GM23338 (cell line): ENCODE results near the gene THY1. TPM values are rescaled to one million over a fixed set of nuclear protein-coding genes. Genes with fewer than 3 reads are reported as not detected.

Experiments used
- ATAC-seq: fragments of 200-7000 bp; cut with Tn5 transposase; 3 replicates; pipeline ENCODE4 v1.9.1; 2020
- DNase-seq: peaks from one replicate; pipeline ENCODE4 v3.0.0-alpha.2; 2015; ENCODE audit warnings: low spot score
- H2AFZ ChIP-seq: fragments of 200-600 bp; sonication (generic); 2 replicates; pipeline ENCODE4 v1.8.0; 2016; ENCODE audit warnings: antibody characterized with exemption, mild to moderate bottlenecking, moderate library complexity
- H3F3A ChIP-seq: fragments of 200-600 bp; sonication (generic); replicated peaks from 2 replicates; pipeline ENCODE4 v1.8.0; 2017; ENCODE audit warnings: antibody characterized with exemption, mixed run types, low read depth
- H3K27ac ChIP-seq: fragments of 200-600 bp; sonication (generic); 2 replicates; pipeline ENCODE4 v1.6.1; 2016; ENCODE audit warnings: low read depth
- H3K27me3 ChIP-seq: fragments of 200-600 bp; sonication (generic); 2 replicates; pipeline ENCODE4 v1.8.0; 2016; ENCODE audit warnings: mild to moderate bottlenecking, mixed run types, moderate library complexity; ENCODE audit not compliant: insufficient read depth
- H3K36me3 ChIP-seq: fragments of 200-600 bp; sonication (generic); 2 replicates; pipeline ENCODE4 v1.8.0; 2016; ENCODE audit warnings: mild to moderate bottlenecking; ENCODE audit not compliant: insufficient read depth
- H3K4me1 ChIP-seq: fragments of 200-600 bp; sonication (generic); 2 replicates; pipeline ENCODE4 v1.8.0; 2016; ENCODE audit warnings: mild to moderate bottlenecking, moderate library complexity; ENCODE audit not compliant: insufficient read depth
- H3K4me2 ChIP-seq: fragments of 200-600 bp; sonication (generic); 2 replicates; pipeline ENCODE4 v1.7.1; 2017; ENCODE audit warnings: mixed run types
- H3K4me3 ChIP-seq: fragments of 200-600 bp; sonication (generic); 2 replicates; pipeline ENCODE4 v1.6.1; 2016; ENCODE audit warnings: mixed run types
- H3K79me2 ChIP-seq: fragments of 200-600 bp; sonication (generic); replicated peaks from 2 replicates; pipeline ENCODE4 v1.8.0; 2017; ENCODE audit warnings: mild to moderate bottlenecking; ENCODE audit not compliant: insufficient read depth
- H3K9me2 ChIP-seq: fragments of 200-600 bp; sonication (generic); 2 replicates; pipeline ENCODE4 v1.8.0; 2017; ENCODE audit not compliant: insufficient read depth
- H4K20me1 ChIP-seq: fragments of 200-600 bp; sonication (generic); replicated peaks from 2 replicates; pipeline ENCODE4 v1.8.0; 2017; ENCODE audit warnings: mild to moderate bottlenecking; ENCODE audit not compliant: insufficient read depth
- H3K27ac Mint-ChIP-seq: 2 replicates; pipeline ENCODE4 v1.8.0; 2020; ENCODE audit warnings: inconsistent platforms, mild to moderate bottlenecking, moderate library complexity, mixed read lengths
- H3K27me3 Mint-ChIP-seq: 3 replicates; pipeline ENCODE4 v1.8.0; 2022; ENCODE audit warnings: low read depth, mild to moderate bottlenecking, moderate library complexity, mixed read lengths, inconsistent platforms; ENCODE audit not compliant: insufficient read depth, poor library complexity
- H3K36me3 Mint-ChIP-seq: 3 replicates; pipeline ENCODE4 v1.8.0; 2021; ENCODE audit warnings: low read depth, mild to moderate bottlenecking, inconsistent platforms, moderate library complexity, mixed read lengths
- H3K4me1 Mint-ChIP-seq: 3 replicates; pipeline ENCODE4 v1.8.0; 2020; ENCODE audit warnings: mild to moderate bottlenecking, inconsistent platforms, mixed read lengths
- H3K4me3 Mint-ChIP-seq: 3 replicates; pipeline ENCODE4 v1.8.0; 2021; ENCODE audit warnings: moderate library complexity, mild to moderate bottlenecking, inconsistent platforms, mixed read lengths
- H3K9me3 Mint-ChIP-seq: 3 replicates; pipeline ENCODE4 v1.8.0; 2020; ENCODE audit warnings: moderate library complexity, mild to moderate bottlenecking, inconsistent platforms, mixed read lengths
- CREB1 ChIP-seq: fragments of 250-450 bp; sonication (Bioruptor Pico); IDR thresholded peaks from 2 replicates; pipeline ENCODE4 v1.5.0; 2020; ENCODE audit warnings: low read depth, mild to moderate bottlenecking, moderate library complexity
- CTCF ChIP-seq, 2 experiments: fragments of 200-600 bp in 1 of 2; sonication (generic) in 1 of 2; conservative IDR thresholded peaks; 2 replicates each; pipeline versions ENCODE4 v1.5.1 to v1.6.1; 2016 to 2017; ENCODE audit warnings: antibody characterized with exemption in 2 of 2, low read depth in 2 of 2, mild to moderate bottlenecking in 2 of 2, moderate library complexity in 1 of 2
- ETS1 ChIP-seq: IDR thresholded peaks from 2 replicates; pipeline ENCODE4 v1.6.1; 2016; ENCODE audit warnings: antibody characterized with exemption
- EZH2 ChIP-seq: fragments of 200-600 bp; sonication (generic); IDR thresholded peaks from one replicate; pipeline ENCODE4 v1.8.0; 2017; ENCODE audit warnings: antibody characterized with exemption, mild to moderate bottlenecking, low read depth; ENCODE audit not compliant: unreplicated experiment
- EZH2phosphoT487 ChIP-seq: fragments of 200-600 bp; sonication (generic); IDR thresholded peaks from one replicate; pipeline ENCODE4 v1.8.1; 2018; ENCODE audit warnings: antibody characterized with exemption; ENCODE audit not compliant: unreplicated experiment
- JUNB ChIP-seq: IDR thresholded peaks from one replicate; pipeline ENCODE4 v1.6.1; 2016; ENCODE audit warnings: antibody characterized with exemption; ENCODE audit not compliant: unreplicated experiment
- NANOG ChIP-seq: IDR thresholded peaks from 2 replicates; pipeline ENCODE4 v1.6.1; 2016; ENCODE audit warnings: antibody characterized with exemption, borderline replicate concordance
- POLR2AphosphoS5 ChIP-seq: IDR thresholded peaks from 2 replicates; pipeline ENCODE4 v1.6.1; 2016; ENCODE audit warnings: antibody characterized with exemption, low read depth
- REST ChIP-seq: IDR thresholded peaks from one replicate; pipeline ENCODE4 v1.6.1; 2018; ENCODE audit warnings: antibody characterized with exemption; ENCODE audit not compliant: unreplicated experiment
- STAT1 ChIP-seq: IDR thresholded peaks from one replicate; pipeline ENCODE4 v1.6.1; 2016; ENCODE audit warnings: antibody characterized with exemption; ENCODE audit not compliant: unreplicated experiment
- ZNF114 ChIP-seq: fragments of 250-450 bp; sonication (Bioruptor Pico); IDR thresholded peaks from 2 replicates; pipeline ENCODE4 v1.5.0; 2020; ENCODE audit warnings: mild to moderate bottlenecking, moderate library complexity
- ZNF331 ChIP-seq: fragments of 250-450 bp; sonication (Bioruptor Pico); IDR thresholded peaks from 2 replicates; pipeline ENCODE4 v1.5.0; 2020; ENCODE audit warnings: low read depth, mild to moderate bottlenecking, moderate library complexity
- ZNF462 ChIP-seq: fragments of 250-450 bp; sonication (Bioruptor Pico); IDR thresholded peaks from 2 replicates; pipeline ENCODE4 v1.5.0; 2020; ENCODE audit warnings: mild to moderate bottlenecking, moderate library complexity
- polyA plus RNA-seq: library from polyadenylated mRNA; unstranded; fragments of >200 nt; fragmentation: Nextera tagmentation; extraction: Ambion mirVana; gene quantifications from 2 replicates; pipeline ENCODE4 v1.2.1, GENCODE V29; 2016
- total RNA-seq: library from RNA; depleted of rRNA; stranded (reverse); fragments of >200 nt; shearing (Covaris generic); gene quantifications from 2 replicates; pipeline ENCODE4 v1.2.3, GENCODE V29; 2014

The THY1 gene
- total and polyA plus RNA-seq, 2 experiments from 2014 or later: 490 to 597 TPM

GRCh38 chr11:119403021-119403420, 20.0 kb downstream of the THY1 start:
- no peak overlapping the region for H3K4me2 ChIP-seq
- no peaks in the 10 kb centered on the region; the same call in 1 of the 2 replicates for H3K4me1 ChIP-seq
- no peak for TF ChIP-seq ETS1
- no peak for TF ChIP-seq ZNF462 (CRISPR knock-in tag)
- no peak for TF ChIP-seq NANOG
- TF ChIP-seq EZH2phosphoT487: no peak
- TF ChIP-seq REST: no peak
- TF ChIP-seq ZNF114 (CRISPR knock-in tag): no peak
- TF ChIP-seq ZNF331: no peak
- no peak for TF ChIP-seq EZH2
- no peak for TF ChIP-seq JUNB
- no peak for TF ChIP-seq STAT1
- no peak for TF ChIP-seq CTCF (conservative IDR thresholded peaks at IDR 0.05; ENCODE audit: low read depth in 2 of 2)
- no peak for TF ChIP-seq POLR2AphosphoS5
- no peak for TF ChIP-seq CREB1
- Mint-ChIP-seq H3K4me3 (no peak overlapping the region), H3K27ac (no peak overlapping the region), H3K27me3 (peaks cover 4% of the 10 kb centered on the region), H3K9me3 (peaks cover 4% of the 10 kb centered on the region; the same call in 2 of the 3 replicates), H3K36me3 (peaks cover 11% of the 10 kb centered on the region), H3K4me1 (no peaks in the 10 kb centered on the region)
- H2AFZ ChIP-seq: no peak overlapping the region
- H4K20me1 ChIP-seq: no peaks in the 10 kb centered on the region
- no peak for ATAC-seq
- no peak overlapping the region for H3K4me3 ChIP-seq
- H3K27ac ChIP-seq: no peak overlapping the region
- no peaks in the 10 kb centered on the region for H3F3A ChIP-seq
- no peaks in the 10 kb centered on the region for H3K9me2 ChIP-seq
- no peaks in the 10 kb centered on the region for H3K79me2 ChIP-seq
- H3K27me3 ChIP-seq: no peaks in the 10 kb centered on the region
- no peak for DNase-seq
- H3K36me3 ChIP-seq: no peaks in the 10 kb centered on the region
